MCF 10A (cell line): ENCODE measurements around the gene POLA1. TPM values are rescaled to one million over a fixed set of nuclear protein-coding genes. Genes with fewer than 3 reads are reported as not detected.

Experiments
- BruUV-seq: library from RNA; stranded (reverse); fragments of 400-500 nt; replicated peaks from 2 replicates; lab custom pipeline; 2021; lab: Mats Ljungman, UMichigan
- CTCF ChIA-PET: fragments of 300-600 bp; sonication (Branson Sonifier 250); formaldehyde crosslinking; extraction: SDS; loops from one replicate; lab custom pipeline; 2021; ENCODE audit warnings: antibody characterized with exemption, inconsistent platforms; lab: Yijun Ruan, JAX
- POLR2A ChIA-PET: fragments of 300-600, 350-650 bp; sonication (Branson Sonifier 250); formaldehyde crosslinking; extraction: SDS; loops from one replicate; lab custom pipeline; 2020; ENCODE audit warnings: antibody characterized with exemption, inconsistent platforms; lab: Yijun Ruan, JAX
- DNase-seq: peaks from one replicate; pipeline ENCODE4 v3.0.0-alpha.2; 2018; ENCODE audit not compliant: unreplicated experiment
- H3K27ac Mint-ChIP-seq: one replicate; pipeline ENCODE4 v1.8.0; 2022; ENCODE audit warnings: mild to moderate bottlenecking, low read depth, mixed read lengths; ENCODE audit not compliant: unreplicated experiment
- H3K27me3 Mint-ChIP-seq: one replicate; pipeline ENCODE4 v1.8.0; 2022; ENCODE audit warnings: mixed read lengths; ENCODE audit not compliant: insufficient read depth, unreplicated experiment
- H3K36me3 Mint-ChIP-seq: one replicate; pipeline ENCODE4 v1.8.0; 2022; ENCODE audit warnings: mild to moderate bottlenecking, moderate library complexity, mixed read lengths; ENCODE audit not compliant: insufficient read depth, unreplicated experiment
- H3K4me1 Mint-ChIP-seq: one replicate; pipeline ENCODE4 v1.8.0; 2022; ENCODE audit warnings: mixed read lengths; ENCODE audit not compliant: insufficient read depth, unreplicated experiment
- H3K4me3 Mint-ChIP-seq: one replicate; pipeline ENCODE4 v1.8.0; 2022; ENCODE audit warnings: mild to moderate bottlenecking, moderate library complexity, mixed read lengths; ENCODE audit not compliant: unreplicated experiment
- H3K9me3 Mint-ChIP-seq: one replicate; pipeline ENCODE4 v1.8.0; 2022; ENCODE audit warnings: mixed read lengths; ENCODE audit not compliant: unreplicated experiment
- CTCF ChIP-seq: fragments of 200-600 bp; IDR thresholded peaks from one replicate; pipeline ENCODE4 v1.8.0; 2022; ENCODE audit warnings: antibody characterized with exemption, mild to moderate bottlenecking; ENCODE audit not compliant: unreplicated experiment
- intact Hi-C: fragments of 100-400 bp; cut with micrococcal nuclease; formaldehyde crosslinking; loops from 2 replicates; pipeline ENCODE4 v1.14.1; 2022
- total RNA-seq: library from RNA; stranded (reverse); gene quantifications from 2 replicates; pipeline ENCODE4 v1.2.3, GENCODE V29; 2022

The POLA1 gene
- total RNA-seq, 1 experiment from 2014 or later = 9.8 TPM

DNA sequence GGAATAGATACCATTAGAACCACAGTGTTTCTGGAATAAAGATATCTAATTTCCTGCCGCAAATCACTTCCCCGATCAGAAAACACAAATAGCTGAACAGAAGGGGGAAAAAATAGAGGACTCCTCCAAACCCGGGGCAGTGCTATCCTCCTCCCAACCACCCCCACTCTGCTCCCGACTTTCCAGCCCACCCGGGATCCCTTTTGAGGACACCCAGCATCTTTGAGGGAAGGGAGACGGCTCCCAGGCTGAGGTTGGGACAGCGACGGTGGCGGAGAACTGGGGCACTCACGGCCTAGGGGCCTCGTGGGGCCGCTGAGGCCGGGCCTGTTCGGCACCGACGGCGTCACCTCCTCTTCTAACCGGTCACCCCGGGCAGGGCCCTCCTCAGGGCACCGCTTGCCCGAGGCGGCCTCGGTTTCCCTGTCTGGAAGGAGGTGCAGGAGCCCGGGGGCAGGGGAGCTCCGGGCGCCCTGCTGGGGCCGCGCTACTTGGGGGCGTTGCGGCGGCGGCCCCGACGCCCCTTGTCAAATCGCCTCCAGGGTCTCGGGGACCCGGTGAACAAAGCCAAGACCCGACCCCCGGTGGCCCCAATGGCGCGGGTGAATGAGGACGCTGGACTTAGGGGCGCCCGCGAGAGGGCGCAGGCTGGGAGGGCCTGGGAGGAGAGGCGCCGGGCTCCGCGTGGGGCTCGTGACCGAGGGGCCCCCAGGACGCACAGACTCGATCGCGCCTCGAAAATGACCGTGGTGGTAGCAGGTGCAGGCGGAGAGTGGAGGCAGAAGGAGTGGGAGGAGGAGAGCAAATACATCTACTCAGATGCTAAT lies 329.0 kb downstream of the POLA1 start:
- Mint-ChIP-seq H3K36me3 (no peaks in the 10 kb centered on the region), H3K9me3 (no peaks in the 10 kb centered on the region), H3K27me3 (peaks cover 34% of the 10 kb centered on the region), H3K4me3 (no peak overlapping the region), H3K27ac (no peak overlapping the region), H3K4me1 (peaks cover 5% of the 10 kb centered on the region)
- DNase-seq = no peak
- no peak for TF ChIP-seq CTCF
- ChIA-PET CTCF (interaction anchor here (0.6 kb wide), 1 partner anchor 627 kb away, joined by 3 read pairs; no protein-coding TSS in a partner anchor), POLR2A (interaction anchor here (0.7 kb wide), 1 partner anchor 207 kb away, joined by 3 read pairs; no protein-coding TSS in a partner anchor)
- intact Hi-C loops = loop anchor here (10.0 kb wide), 1 partner anchor 188 kb away; no protein-coding TSS in a partner anchor
- no TSS peak for BruUV-seq

GRCh38 chrX:25023908-25024307 lies 330.2 kb downstream of the POLA1 start:
- no peaks in the 10 kb centered on the region for H3K9me3 Mint-ChIP-seq
- H3K4me3 Mint-ChIP-seq = no peak overlapping the region
- intact Hi-C loops = loop anchor here (10.0 kb wide), 1 partner anchor 189 kb away; no protein-coding TSS in a partner anchor
- no peak for TF ChIP-seq CTCF
- no peaks in the 10 kb centered on the region for H3K36me3 Mint-ChIP-seq
- H3K27me3 Mint-ChIP-seq = peaks cover 26% of the 10 kb centered on the region
- no peak overlapping the region for H3K27ac Mint-ChIP-seq
- ChIA-PET CTCF (no interaction called here), POLR2A (no interaction called here)
- DNase-seq = no peak
- no TSS peak for BruUV-seq
- peaks cover 6% of the 10 kb centered on the region for H3K4me1 Mint-ChIP-seq

DNA sequence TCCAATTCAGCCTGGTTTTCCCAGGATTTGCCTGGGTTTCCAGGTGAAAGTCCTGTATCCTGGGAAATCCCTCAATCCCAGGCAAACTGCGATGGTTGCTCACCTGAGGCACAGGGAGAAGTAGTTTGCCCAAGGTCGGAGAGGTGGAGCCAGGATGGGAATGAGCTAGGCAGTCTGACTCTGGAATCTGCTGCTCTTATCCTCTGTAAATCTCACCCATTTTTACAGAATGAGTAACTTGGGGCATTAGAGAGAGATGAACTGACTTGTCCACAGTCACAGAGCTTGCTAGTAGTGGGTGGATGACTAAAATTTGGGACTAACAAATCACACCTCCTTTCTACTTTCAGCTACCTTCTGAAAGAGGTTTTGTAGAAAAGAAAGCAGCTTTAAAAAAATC lies 331.9 kb downstream of the POLA1 start:
- intact Hi-C loops = loop anchor here (10.0 kb wide), 1 partner anchor 191 kb away; no protein-coding TSS in a partner anchor
- Mint-ChIP-seq H3K4me1 (peaks cover 11% of the 10 kb centered on the region), H3K27me3 (peaks cover 11% of the 10 kb centered on the region), H3K4me3 (no peak overlapping the region), H3K27ac (no peak overlapping the region), H3K36me3 (no peaks in the 10 kb centered on the region), H3K9me3 (no peaks in the 10 kb centered on the region)
- TF ChIP-seq CTCF = no peak
- POLR2A ChIA-PET = no interaction called here
- CTCF ChIA-PET = interaction anchor here (0.7 to 1.5 kb wide), 2 partner anchors 119 to 237 kb away, joined by 3 to 5 read pairs; no protein-coding TSS in a partner anchor
- no peak for DNase-seq
- no TSS peak for BruUV-seq

GRCh38 chrX:25026576-25026975 lies 332.9 kb downstream of the POLA1 start:
- TF ChIP-seq CTCF = no peak
- no TSS peak for BruUV-seq
- H3K27ac Mint-ChIP-seq = no peak overlapping the region
- intact Hi-C loops = loop anchor here (10.0 kb wide), 1 partner anchor 192 kb away; no protein-coding TSS in a partner anchor
- no peaks in the 10 kb centered on the region for H3K9me3 Mint-ChIP-seq
- CTCF ChIA-PET = no interaction called here
- H3K4me3 Mint-ChIP-seq = no peak overlapping the region
- POLR2A ChIA-PET = interaction anchor here (0.6 kb wide), 1 partner anchor 108 kb away, joined by 5 read pairs; no protein-coding TSS in a partner anchor
- peaks cover 11% of the 10 kb centered on the region for H3K4me1 Mint-ChIP-seq
- no peaks in the 10 kb centered on the region for H3K36me3 Mint-ChIP-seq
- DNase-seq = no peak
- H3K27me3 Mint-ChIP-seq = peaks cover 11% of the 10 kb centered on the region
